ENCODE results near the gene ACVR1. TPM values are rescaled to one million over a fixed set of nuclear protein-coding genes. Genes with fewer than 3 reads are reported as not detected.

The ACVR1 gene
- total and polyA plus RNA-seq, 4 donors: 7.5 to 38.3 (median 23.4) TPM

- no peak for TF ChIP-seq CTCF (IDR thresholded peaks at IDR 0.05; ENCODE audit: control extremely low read depth, extremely low read depth)
- Histone ChIP-seq H3K4me1 (ENCODE audit: control insufficient read depth in 5 of 5, insufficient read depth in 5 of 5, low read length in 5 of 5) (peaks cover 0 to 18% (median 2%) of the 10 kb centered on the region in 5 donors), H3K27ac (ENCODE audit: low read depth in 1 of 2, low read length in 1 of 2) (no peak overlapping the region), H3K36me3 (ENCODE audit: control insufficient read depth in 4 of 4, insufficient read depth in 4 of 4, low read length in 4 of 4) (peaks cover 0 to 1% (median 0%) of the 10 kb centered on the region in 4 donors), H3K9ac (ENCODE audit: insufficient read depth in 1 of 2, low read length in 2 of 2) (no peak overlapping the region), H3K4me3 (no peak overlapping the region), H3K27me3 (ENCODE audit: control insufficient read depth in 3 of 3, insufficient read depth in 3 of 3, low read length in 2 of 3) (no peaks in the 10 kb centered on the region), H3K9me3 (ENCODE audit: control insufficient read depth in 4 of 4, insufficient read depth in 3 of 4, low read length in 3 of 4) (no peaks in the 10 kb centered on the region)
- ATAC-seq (ENCODE audit: insufficient read depth, low FRiP score) (no peak), DNase-seq (no peak)
- 71 to 74% methylated on average over 4 of the region's 4 CpGs for WGBS, 2 donors
Observed at GRCh38 chr2:157866666-157867642, 9.2 kb downstream of the ACVR1 start.

GRCh38 chr2:157866202-157866601, 9.9 kb downstream of the ACVR1 start:
- ATAC-seq (ENCODE audit: insufficient read depth, low FRiP score) (no peak), DNase-seq (peak in 2 of 3 donors; percentile 10 to 18)
- no peaks in the 10 kb centered on the region for H3K27me3 ChIP-seq (ENCODE audit: control insufficient read depth in 3 of 3, insufficient read depth in 3 of 3, low read length in 2 of 3)
- no peak overlapping the region for H3K27ac ChIP-seq (ENCODE audit: low read depth in 1 of 2, low read length in 1 of 2)
- H3K4me1 ChIP-seq (ENCODE audit: control insufficient read depth in 5 of 5, insufficient read depth in 5 of 5, low read length in 5 of 5): peaks cover 0 to 18% (median 2%) of the 10 kb centered on the region in 5 donors
- WGBS, 2 donors: 70 to 77% methylated on average over 3 of the region's 3 CpGs
- H3K9me3 ChIP-seq (ENCODE audit: control insufficient read depth in 4 of 4, insufficient read depth in 3 of 4, low read length in 3 of 4): no peaks in the 10 kb centered on the region
- H3K4me3 ChIP-seq: no peak overlapping the region
- H3K36me3 ChIP-seq (ENCODE audit: control insufficient read depth in 4 of 4, insufficient read depth in 4 of 4, low read length in 4 of 4): peaks cover 0 to 1% (median 0%) of the 10 kb centered on the region in 4 donors
- no peak for TF ChIP-seq CTCF (IDR thresholded peaks at IDR 0.05; ENCODE audit: control extremely low read depth, extremely low read depth)
- H3K9ac ChIP-seq (ENCODE audit: insufficient read depth in 1 of 2, low read length in 2 of 2): no peak overlapping the region

- no peak overlapping the region for H3K9ac ChIP-seq (ENCODE audit: insufficient read depth in 1 of 2, low read length in 2 of 2)
- no peak overlapping the region for H3K4me3 ChIP-seq
- no peaks in the 10 kb centered on the region for H3K27me3 ChIP-seq (ENCODE audit: control insufficient read depth in 3 of 3, insufficient read depth in 3 of 3, low read length in 2 of 3)
- H3K9me3 ChIP-seq (ENCODE audit: control insufficient read depth in 4 of 4, insufficient read depth in 3 of 4, low read length in 3 of 4): no peaks in the 10 kb centered on the region
- 89 to 91% methylated on average over 2 of the region's 2 CpGs for WGBS, 2 donors
- H3K27ac ChIP-seq (ENCODE audit: low read depth in 1 of 2, low read length in 1 of 2): no peak overlapping the region
- no peak for DNase-seq
- peaks cover 0 to 12% (median 2%) of the 10 kb centered on the region in 5 donors for H3K4me1 ChIP-seq (ENCODE audit: control insufficient read depth in 5 of 5, insufficient read depth in 5 of 5, low read length in 5 of 5)
- H3K36me3 ChIP-seq (ENCODE audit: control insufficient read depth in 4 of 4, insufficient read depth in 4 of 4, low read length in 4 of 4): peaks cover 0 to 1% (median 0%) of the 10 kb centered on the region in 4 donors
- ATAC-seq (ENCODE audit: insufficient read depth, low FRiP score): no peak
- TF ChIP-seq CTCF (IDR thresholded peaks at IDR 0.05; ENCODE audit: control extremely low read depth, extremely low read depth): no peak
Observed at GRCh38 chr2:157864857-157865430, 11.2 kb downstream of the ACVR1 start.

Measured in lung (tissue), 12 donors.